DND-41 (cell line): Measurements from ENCODE around the gene SPNS1.

Experiments
- ATAC-seq: fragments of 200-7000 bp; cut with Tn5 transposase; 3 replicates; pipeline ENCODE4 v1.9.1; 2021; ENCODE audit warnings: low read depth; ENCODE audit not compliant: insufficient read depth
- DNase-seq: peaks from one replicate; pipeline ENCODE4 v3.0.0-alpha.2; 2020
- H2AFZ ChIP-seq: 2 replicates; pipeline ENCODE4 v1.6.0; 2012; ENCODE audit warnings: low read depth, low read length
- H3K27ac ChIP-seq: 2 replicates; pipeline ENCODE4 v1.5.1; 2012; ENCODE audit warnings: low read length, inconsistent platforms
- H3K27me3 ChIP-seq: fragments of 200-600 bp; sonication (generic); 2 replicates; pipeline ENCODE4 v1.6.0; 2012; ENCODE audit warnings: low read length, mild to moderate bottlenecking, inconsistent platforms; ENCODE audit not compliant: insufficient read depth, poor library complexity
- H3K36me3 ChIP-seq: 2 replicates; pipeline ENCODE4 v1.5.1; 2012; ENCODE audit warnings: low read length, inconsistent platforms; ENCODE audit not compliant: insufficient read depth
- H3K4me1 ChIP-seq: 2 replicates; pipeline ENCODE4 v1.5.1; 2012; ENCODE audit warnings: mild to moderate bottlenecking, low read length; ENCODE audit not compliant: insufficient read depth
- H3K4me2 ChIP-seq: 2 replicates; pipeline ENCODE4 v1.6.0; 2012; ENCODE audit warnings: mild to moderate bottlenecking, moderate library complexity, low read length, inconsistent platforms; ENCODE audit not compliant: insufficient read depth
- H3K4me3 ChIP-seq, 2 experiments: fragments of 200-600 bp in 1 of 2; shearing (Covaris generic) in 1 of 2; 2 replicates each; pipeline ENCODE4 v1.5.1; 2012 to 2016; ENCODE audit warnings: inconsistent platforms in 2 of 2, low read length in 2 of 2, mild to moderate bottlenecking in 2 of 2, low read depth in 1 of 2, moderate library complexity in 1 of 2
- H3K79me2 ChIP-seq: 2 replicates; pipeline ENCODE4 v1.6.0; 2012; ENCODE audit warnings: low read length, inconsistent platforms; ENCODE audit not compliant: insufficient read depth
- H3K9ac ChIP-seq: 2 replicates; pipeline ENCODE4 v1.6.0; 2012; ENCODE audit warnings: low read depth, mild to moderate bottlenecking, inconsistent platforms, low read length, moderate library complexity
- H3K9me3 ChIP-seq: 2 replicates; pipeline ENCODE4 v1.5.1; 2012; ENCODE audit warnings: low read length, moderate library complexity, mild to moderate bottlenecking, inconsistent platforms; ENCODE audit not compliant: insufficient read depth, severe bottlenecking
- H4K20me1 ChIP-seq: 2 replicates; pipeline ENCODE4 v1.6.0; 2012; ENCODE audit warnings: low read length; ENCODE audit not compliant: insufficient read depth
- CTCF ChIP-seq: IDR thresholded peaks from 2 replicates; pipeline ENCODE4 v1.5.1; 2012; ENCODE audit warnings: borderline replicate concordance, low read length, moderate library complexity, mild to moderate bottlenecking; ENCODE audit not compliant: poor library complexity, severe bottlenecking; ENCODE audit errors: extremely low read depth
- EZH2 ChIP-seq: IDR thresholded peaks from 3 replicates; pipeline ENCODE4 v1.6.1; 2012; ENCODE audit warnings: borderline replicate concordance, low read depth, mild to moderate bottlenecking, moderate library complexity, low read length, inconsistent platforms; ENCODE audit not compliant: severe bottlenecking

Gene SPNS1

DNA sequence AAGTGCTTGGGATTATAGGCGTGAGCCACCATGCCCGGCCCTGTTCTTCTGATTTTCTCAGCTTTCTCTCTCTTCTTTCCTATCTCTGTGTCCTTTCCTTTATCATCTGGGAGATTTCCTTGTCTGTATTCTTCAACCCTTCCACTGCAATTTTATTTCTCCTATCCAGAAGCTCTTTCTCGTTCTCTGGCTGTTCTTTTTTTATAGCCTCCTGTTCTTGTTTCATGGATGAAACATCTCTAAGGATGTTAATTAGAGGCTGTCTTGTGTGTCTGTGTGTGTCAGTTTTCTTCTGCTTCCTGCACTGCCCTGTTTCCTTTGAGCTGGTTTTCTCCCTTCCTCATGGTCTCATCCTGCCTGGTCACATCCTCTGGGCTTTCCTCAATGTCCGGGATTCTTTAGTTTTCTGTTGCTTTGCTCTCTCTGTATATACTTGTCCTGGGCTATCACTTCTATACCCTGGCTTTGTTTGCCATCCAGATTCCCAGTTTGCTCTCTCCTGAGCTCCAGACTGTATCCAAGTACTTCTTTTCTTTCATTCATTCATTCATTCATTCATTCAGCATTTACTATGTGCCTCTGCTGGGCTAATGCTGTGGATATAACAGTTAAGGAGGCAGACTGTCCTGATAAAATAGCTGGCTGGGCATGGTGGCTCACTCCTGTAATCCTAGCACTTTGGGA, 12.7 kb downstream of the SPNS1 start:
- H3K27ac ChIP-seq, result no peak overlapping the region
- H3K4me1 ChIP-seq, result peaks cover 27% of the 10 kb centered on the region
- H4K20me1 ChIP-seq, result no peaks in the 10 kb centered on the region
- no peaks in the 10 kb centered on the region for H3K79me2 ChIP-seq
- peaks cover 35% of the 10 kb centered on the region for H3K36me3 ChIP-seq
- H3K9ac ChIP-seq, result no peak overlapping the region
- H3K4me3 ChIP-seq, result no peak overlapping the region
- no peaks in the 10 kb centered on the region for H3K27me3 ChIP-seq
- no peaks in the 10 kb centered on the region for H3K9me3 ChIP-seq
- ATAC-seq (no peak), DNase-seq (no peak)
- TF ChIP-seq EZH2 (no peak), CTCF (no peak)
- no peak overlapping the region for H3K4me2 ChIP-seq
- no peak overlapping the region for H2AFZ ChIP-seq

- H4K20me1 ChIP-seq, result no peaks in the 10 kb centered on the region
- no peak overlapping the region for H3K27ac ChIP-seq
- peaks cover 15% of the 10 kb centered on the region for H3K36me3 ChIP-seq
- H3K9me3 ChIP-seq, result no peaks in the 10 kb centered on the region
- no peak for TF ChIP-seq EZH2
- TF ChIP-seq CTCF, result no peak
- no peaks in the 10 kb centered on the region for H3K79me2 ChIP-seq
- ATAC-seq (no peak), DNase-seq (no peak)
- no peak overlapping the region for H3K4me3 ChIP-seq
- no peak overlapping the region for H3K4me2 ChIP-seq
- H3K27me3 ChIP-seq, result no peaks in the 10 kb centered on the region
- no peak overlapping the region for H2AFZ ChIP-seq
- peaks cover 18% of the 10 kb centered on the region for H3K4me1 ChIP-seq
- H3K9ac ChIP-seq, result no peak overlapping the region
Measured at GRCh38 chr16:28989363-28989762, 14.8 kb downstream of the SPNS1 start.

GRCh38 chr16:28990375-28991040, 15.9 kb downstream of the SPNS1 start:
- H2AFZ ChIP-seq, result no peak overlapping the region
- H3K9ac ChIP-seq, result no peak overlapping the region
- H3K4me3 ChIP-seq, result no peak overlapping the region
- ATAC-seq (no peak), DNase-seq (no peak)
- H3K9me3 ChIP-seq, result no peaks in the 10 kb centered on the region
- H3K79me2 ChIP-seq, result no peaks in the 10 kb centered on the region
- no peak for TF ChIP-seq EZH2
- TF ChIP-seq CTCF, result no peak
- no peaks in the 10 kb centered on the region for H4K20me1 ChIP-seq
- no peak overlapping the region for H3K27ac ChIP-seq
- H3K36me3 ChIP-seq, result peaks cover 15% of the 10 kb centered on the region
- H3K27me3 ChIP-seq, result no peaks in the 10 kb centered on the region
- H3K4me1 ChIP-seq, result peaks cover 8% of the 10 kb centered on the region
- H3K4me2 ChIP-seq, result no peak overlapping the region
